ENCODE results near the gene WDR59. TPM values are rescaled to one million over a fixed set of nuclear protein-coding genes. Genes with fewer than 3 reads are reported as not detected.

The WDR59 gene
- total RNA-seq, 1 donor from 2014 or later: 16.7 TPM

GRCh38 chr16:75012380-75013081 is 27.6 kb upstream of the WDR59 start:
- H3K27me3 ChIP-seq (ENCODE audit: control insufficient read depth in 3 of 3, insufficient read depth in 3 of 3, low read length in 3 of 3): no peaks in the 10 kb centered on the region
- peaks cover 19 to 31% (median 27%) of the 10 kb centered on the region in 3 donors for H3K4me1 ChIP-seq (ENCODE audit: control insufficient read depth in 3 of 3, insufficient read depth in 3 of 3, low read length in 3 of 3)
- H3K9me3 ChIP-seq (ENCODE audit: control insufficient read depth in 3 of 3, low read length in 3 of 3): no peaks in the 10 kb centered on the region
- H3K27ac ChIP-seq (ENCODE audit: low read depth, low read length): peak overlapping the region; percentile 88
- H3K9ac ChIP-seq (ENCODE audit: low read depth in 1 of 3, low read length in 3 of 3): peak overlapping the region; percentile 16 to 47 (median 46)
- peak overlapping the region in 1 of 3 donors; percentile 46 for H3K4me3 ChIP-seq (ENCODE audit: low read length in 3 of 3)
- no peaks in the 10 kb centered on the region for H3K36me3 ChIP-seq (ENCODE audit: control insufficient read depth in 3 of 3, insufficient read depth in 3 of 3, low read length in 3 of 3)

- peak overlapping the region in 1 of 3 donors; percentile 46 for H3K4me3 ChIP-seq (ENCODE audit: low read length in 3 of 3)
- H3K27me3 ChIP-seq (ENCODE audit: control insufficient read depth in 3 of 3, insufficient read depth in 3 of 3, low read length in 3 of 3): no peaks in the 10 kb centered on the region
- no peaks in the 10 kb centered on the region for H3K9me3 ChIP-seq (ENCODE audit: control insufficient read depth in 3 of 3, low read length in 3 of 3)
- peaks cover 0 to 3% (median 0%) of the 10 kb centered on the region in 3 donors for H3K36me3 ChIP-seq (ENCODE audit: control insufficient read depth in 3 of 3, insufficient read depth in 3 of 3, low read length in 3 of 3)
- H3K27ac ChIP-seq (ENCODE audit: low read depth, low read length): peak overlapping the region; percentile 88
- peaks cover 17 to 27% (median 25%) of the 10 kb centered on the region in 3 donors for H3K4me1 ChIP-seq (ENCODE audit: control insufficient read depth in 3 of 3, insufficient read depth in 3 of 3, low read length in 3 of 3)
- H3K9ac ChIP-seq (ENCODE audit: low read depth in 1 of 3, low read length in 3 of 3): peak overlapping the region in 2 of 3 donors; percentile 16 to 47
Measured at GRCh38 chr16:75011634-75012307, 26.8 kb upstream of the WDR59 start.

GRCh38 chr16:75010427-75010826 is 25.5 kb upstream of the WDR59 start:
- H3K9me3 ChIP-seq (ENCODE audit: control insufficient read depth in 3 of 3, low read length in 3 of 3): no peaks in the 10 kb centered on the region
- H3K27me3 ChIP-seq (ENCODE audit: control insufficient read depth in 3 of 3, insufficient read depth in 3 of 3, low read length in 3 of 3): no peaks in the 10 kb centered on the region
- H3K4me3 ChIP-seq (ENCODE audit: low read length in 3 of 3): no peak overlapping the region
- peaks cover 0 to 3% (median 0%) of the 10 kb centered on the region in 3 donors for H3K36me3 ChIP-seq (ENCODE audit: control insufficient read depth in 3 of 3, insufficient read depth in 3 of 3, low read length in 3 of 3)
- no peak overlapping the region for H3K27ac ChIP-seq (ENCODE audit: low read depth, low read length)
- H3K4me1 ChIP-seq (ENCODE audit: control insufficient read depth in 3 of 3, insufficient read depth in 3 of 3, low read length in 3 of 3): peaks cover 20 to 26% (median 25%) of the 10 kb centered on the region in 3 donors
- no peak overlapping the region for H3K9ac ChIP-seq (ENCODE audit: low read depth in 1 of 3, low read length in 3 of 3)

- Histone ChIP-seq H3K9ac (ENCODE audit: low read depth in 1 of 3, low read length in 3 of 3) (no peak overlapping the region), H3K36me3 (ENCODE audit: control insufficient read depth in 3 of 3, insufficient read depth in 3 of 3, low read length in 3 of 3) (peaks cover 0 to 4% (median 3%) of the 10 kb centered on the region in 3 donors), H3K4me3 (ENCODE audit: low read length in 3 of 3) (no peak overlapping the region), H3K9me3 (ENCODE audit: control insufficient read depth in 3 of 3, low read length in 3 of 3) (no peaks in the 10 kb centered on the region), H3K27me3 (ENCODE audit: control insufficient read depth in 3 of 3, insufficient read depth in 3 of 3, low read length in 3 of 3) (no peaks in the 10 kb centered on the region), H3K4me1 (ENCODE audit: control insufficient read depth in 3 of 3, insufficient read depth in 3 of 3, low read length in 3 of 3) (peaks cover 20 to 38% (median 20%) of the 10 kb centered on the region in 3 donors), H3K27ac (ENCODE audit: low read depth, low read length) (no peak overlapping the region)
Measured at GRCh38 chr16:75007443-75007842, 22.5 kb upstream of the WDR59 start.

- Histone ChIP-seq H3K4me3 (ENCODE audit: low read length in 3 of 3) (no peak overlapping the region), H3K27me3 (ENCODE audit: control insufficient read depth in 3 of 3, insufficient read depth in 3 of 3, low read length in 3 of 3) (no peaks in the 10 kb centered on the region), H3K36me3 (ENCODE audit: control insufficient read depth in 3 of 3, insufficient read depth in 3 of 3, low read length in 3 of 3) (peaks cover 0 to 4% (median 3%) of the 10 kb centered on the region in 3 donors), H3K9me3 (ENCODE audit: control insufficient read depth in 3 of 3, low read length in 3 of 3) (no peaks in the 10 kb centered on the region), H3K9ac (ENCODE audit: low read depth in 1 of 3, low read length in 3 of 3) (no peak overlapping the region), H3K27ac (ENCODE audit: low read depth, low read length) (no peak overlapping the region), H3K4me1 (ENCODE audit: control insufficient read depth in 3 of 3, insufficient read depth in 3 of 3, low read length in 3 of 3) (peaks cover 18 to 32% (median 23%) of the 10 kb centered on the region in 3 donors)
Measured at GRCh38 chr16:75005697-75006096, 20.8 kb upstream of the WDR59 start.

- Histone ChIP-seq H3K27ac (ENCODE audit: low read depth, low read length) (no peak overlapping the region), H3K9ac (ENCODE audit: low read depth in 1 of 3, low read length in 3 of 3) (no peak overlapping the region), H3K4me1 (ENCODE audit: control insufficient read depth in 3 of 3, insufficient read depth in 3 of 3, low read length in 3 of 3) (peaks cover 26 to 42% (median 32%) of the 10 kb centered on the region in 3 donors), H3K36me3 (ENCODE audit: control insufficient read depth in 3 of 3, insufficient read depth in 3 of 3, low read length in 3 of 3) (peaks cover 0 to 4% (median 3%) of the 10 kb centered on the region in 3 donors), H3K9me3 (ENCODE audit: control insufficient read depth in 3 of 3, low read length in 3 of 3) (no peaks in the 10 kb centered on the region), H3K4me3 (ENCODE audit: low read length in 3 of 3) (no peak overlapping the region), H3K27me3 (ENCODE audit: control insufficient read depth in 3 of 3, insufficient read depth in 3 of 3, low read length in 3 of 3) (no peaks in the 10 kb centered on the region)
Measured at GRCh38 chr16:75004460-75004859, 19.5 kb upstream of the WDR59 start.

GRCh38 chr16:75003931-75004330 is 19.0 kb upstream of the WDR59 start:
- Histone ChIP-seq H3K9me3 (ENCODE audit: control insufficient read depth in 3 of 3, low read length in 3 of 3) (no peaks in the 10 kb centered on the region), H3K36me3 (ENCODE audit: control insufficient read depth in 3 of 3, insufficient read depth in 3 of 3, low read length in 3 of 3) (peaks cover 0 to 4% (median 3%) of the 10 kb centered on the region in 3 donors), H3K27me3 (ENCODE audit: control insufficient read depth in 3 of 3, insufficient read depth in 3 of 3, low read length in 3 of 3) (no peaks in the 10 kb centered on the region), H3K4me3 (ENCODE audit: low read length in 3 of 3) (no peak overlapping the region), H3K4me1 (ENCODE audit: control insufficient read depth in 3 of 3, insufficient read depth in 3 of 3, low read length in 3 of 3) (peaks cover 26 to 42% (median 32%) of the 10 kb centered on the region in 3 donors), H3K9ac (ENCODE audit: low read depth in 1 of 3, low read length in 3 of 3) (no peak overlapping the region), H3K27ac (ENCODE audit: low read depth, low read length) (no peak overlapping the region)

GRCh38 chr16:75002474-75002873 is 17.6 kb upstream of the WDR59 start:
- Histone ChIP-seq H3K4me3 (ENCODE audit: low read length in 3 of 3) (peak overlapping the region in 1 of 3 donors; percentile 23), H3K4me1 (ENCODE audit: control insufficient read depth in 3 of 3, insufficient read depth in 3 of 3, low read length in 3 of 3) (peaks cover 30 to 42% (median 35%) of the 10 kb centered on the region in 3 donors), H3K27ac (ENCODE audit: low read depth, low read length) (no peak overlapping the region)

GRCh38 chr16:75000481-75001081 is 15.7 kb upstream of the WDR59 start:
- peak overlapping the region; percentile 83 to 93 (median 92) for H3K4me3 ChIP-seq (ENCODE audit: low read length in 3 of 3)
- H3K36me3 ChIP-seq (ENCODE audit: control insufficient read depth in 3 of 3, insufficient read depth in 3 of 3, low read length in 3 of 3): peaks cover 0 to 4% (median 0%) of the 10 kb centered on the region in 3 donors
- no peaks in the 10 kb centered on the region for H3K9me3 ChIP-seq (ENCODE audit: control insufficient read depth in 3 of 3, low read length in 3 of 3)
- peaks cover 30 to 39% (median 33%) of the 10 kb centered on the region in 3 donors for H3K4me1 ChIP-seq (ENCODE audit: control insufficient read depth in 3 of 3, insufficient read depth in 3 of 3, low read length in 3 of 3)
- peak overlapping the region; percentile 49 for H3K27ac ChIP-seq (ENCODE audit: low read depth, low read length)
- H3K27me3 ChIP-seq (ENCODE audit: control insufficient read depth in 3 of 3, insufficient read depth in 3 of 3, low read length in 3 of 3): no peaks in the 10 kb centered on the region
- H3K9ac ChIP-seq (ENCODE audit: low read depth in 1 of 3, low read length in 3 of 3): peak overlapping the region; percentile 60 to 83 (median 77)

More at GRCh38 chr16:75002474-75002873, 17.6 kb upstream of the WDR59 start:
- Histone ChIP-seq H3K27me3 (ENCODE audit: control insufficient read depth in 3 of 3, insufficient read depth in 3 of 3, low read length in 3 of 3) (no peaks in the 10 kb centered on the region), H3K9ac (ENCODE audit: low read depth in 1 of 3, low read length in 3 of 3) (no peak overlapping the region), H3K36me3 (ENCODE audit: control insufficient read depth in 3 of 3, insufficient read depth in 3 of 3, low read length in 3 of 3) (peaks cover 0 to 4% (median 3%) of the 10 kb centered on the region in 3 donors), H3K9me3 (ENCODE audit: control insufficient read depth in 3 of 3, low read length in 3 of 3) (no peaks in the 10 kb centered on the region)

All from skeletal muscle tissue (tissue), 4 donors.